ENCODE data around the gene CLDN15.
"Not testable (repeated sequence)": the region's sequence is repeated elsewhere in the genome, so short reads cannot be mapped to it uniquely, and the experiment has no call there.

CLDN15 gene, protein sequence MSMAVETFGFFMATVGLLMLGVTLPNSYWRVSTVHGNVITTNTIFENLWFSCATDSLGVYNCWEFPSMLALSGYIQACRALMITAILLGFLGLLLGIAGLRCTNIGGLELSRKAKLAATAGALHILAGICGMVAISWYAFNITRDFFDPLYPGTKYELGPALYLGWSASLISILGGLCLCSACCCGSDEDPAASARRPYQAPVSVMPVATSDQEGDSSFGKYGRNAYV

DNA sequence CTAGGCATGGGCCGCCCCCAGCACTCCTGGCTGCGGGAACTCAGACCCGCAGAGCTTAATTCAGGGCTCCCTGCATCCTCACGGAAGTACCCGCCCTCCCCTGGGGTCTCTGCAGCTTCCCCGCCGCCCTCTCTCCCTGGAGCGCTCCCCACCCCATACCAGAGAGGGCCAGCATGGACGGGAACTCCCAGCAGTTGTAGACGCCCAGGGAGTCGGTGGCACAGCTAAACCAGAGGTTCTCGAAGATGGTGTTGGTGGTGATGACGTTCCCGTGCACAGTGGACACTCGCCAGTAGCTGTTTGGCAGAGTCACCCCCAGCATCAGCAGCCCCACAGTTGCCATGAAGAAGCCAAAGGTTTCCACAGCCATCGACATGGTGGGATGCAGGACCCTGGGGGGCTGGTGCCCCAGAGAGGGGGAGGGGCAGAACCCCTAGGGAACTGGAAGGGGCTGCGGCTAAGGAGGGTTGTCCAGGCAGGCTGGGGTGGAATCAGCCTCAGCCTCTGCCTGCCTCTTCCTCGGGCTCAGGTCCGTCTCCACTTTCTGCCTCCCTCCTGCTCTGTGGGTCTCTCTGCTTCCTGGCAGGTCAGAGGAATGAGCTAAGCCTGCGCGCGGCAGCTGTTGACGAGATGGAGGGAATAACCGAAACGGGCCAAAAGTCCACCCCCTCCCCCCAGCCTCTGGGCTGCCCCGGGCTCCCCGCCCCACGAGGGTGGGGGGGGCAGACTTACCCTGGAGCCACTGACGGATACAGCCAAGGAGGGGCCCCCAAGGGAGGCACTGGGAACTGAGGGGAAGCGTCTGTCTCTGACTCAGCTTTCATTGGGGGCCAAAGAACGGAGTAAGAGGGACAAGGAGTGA, at the start of gene CLDN15:
Gene CLDN15 (minus strand): TSS at position 597 of the 862 bp plus-strand sequence. CDS start 221 bp downstream, at position 376.
- H3K4me3 ChIP-seq, result peak within 1 kb of the TSS in 1 of 7 experiments; percentile 1

DNA sequence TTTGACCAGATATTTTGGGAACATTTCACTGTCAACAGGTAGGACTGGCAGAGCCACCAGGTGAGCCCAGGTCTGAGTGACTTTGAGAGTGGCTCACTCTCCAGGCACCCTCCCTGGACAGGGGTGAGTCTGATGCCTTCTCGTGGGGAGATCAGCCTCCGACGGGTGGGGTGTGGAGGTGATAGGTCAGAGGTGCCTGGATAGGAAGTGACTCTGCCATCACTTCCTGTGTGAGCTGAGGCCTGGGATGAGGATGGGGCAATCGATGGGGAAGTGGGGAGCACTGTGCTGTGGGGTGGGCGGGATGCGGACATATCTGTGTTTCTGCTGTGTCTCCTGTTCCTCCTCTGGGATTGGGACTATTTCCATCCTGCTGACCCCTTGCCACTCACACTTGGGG, 49.4 kb upstream of the CLDN15 start:
- Histone ChIP-seq H3K4me3 (no peak overlapping the region), H3K27ac (no peak overlapping the region)

More for the DNA sequence above, at the start of gene CLDN15:
- peak within 1 kb of the TSS in 20 of 21 experiments; percentile 8 to 81 (median 58) for H3K27ac ChIP-seq

DNA sequence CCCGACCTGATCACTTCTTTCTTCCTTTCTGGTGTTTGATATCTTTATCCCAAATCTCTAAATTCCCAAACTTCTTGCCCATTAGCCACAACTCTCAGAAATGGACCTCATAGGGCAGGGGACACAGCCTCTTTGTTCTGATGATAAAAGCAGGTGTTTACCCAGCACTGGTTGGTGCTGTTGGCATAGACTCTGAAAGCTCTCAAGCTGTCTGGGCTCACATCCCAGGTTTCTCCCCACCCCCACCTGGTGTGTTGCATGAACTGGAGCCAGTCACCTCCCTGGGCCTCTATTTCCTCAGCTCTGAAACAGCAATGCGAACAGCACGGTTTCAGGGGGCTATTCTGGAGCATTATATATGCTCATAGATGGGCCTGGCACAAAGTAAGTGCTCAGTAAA, 48.3 kb upstream of the CLDN15 start:
- not testable (repeated sequence) for H3K4me3 ChIP-seq, H3K27ac ChIP-seq

DNA sequence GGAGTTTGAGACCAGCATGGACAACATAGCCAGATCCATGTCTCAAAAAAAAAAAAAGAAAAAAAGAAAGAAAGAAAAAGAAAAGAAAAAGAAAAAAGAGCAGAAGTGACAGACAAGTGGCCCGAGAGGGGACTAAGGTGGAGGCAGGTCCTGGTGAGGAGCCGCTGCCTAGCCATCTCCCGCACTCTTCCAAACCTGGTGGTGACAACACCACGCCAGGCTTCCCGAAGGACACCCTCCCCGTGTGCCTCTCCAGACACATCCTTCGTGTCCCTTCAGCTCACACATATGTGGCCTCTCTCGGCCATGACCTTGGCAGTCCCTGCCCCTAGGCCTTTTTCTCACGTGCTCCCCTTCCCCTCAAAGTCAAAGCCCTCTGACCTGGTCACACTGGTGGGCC, 47.6 kb upstream of the CLDN15 start:
- H3K4me3 ChIP-seq, result no peak overlapping the region
- H3K27ac ChIP-seq, result no peak overlapping the region

DNA sequence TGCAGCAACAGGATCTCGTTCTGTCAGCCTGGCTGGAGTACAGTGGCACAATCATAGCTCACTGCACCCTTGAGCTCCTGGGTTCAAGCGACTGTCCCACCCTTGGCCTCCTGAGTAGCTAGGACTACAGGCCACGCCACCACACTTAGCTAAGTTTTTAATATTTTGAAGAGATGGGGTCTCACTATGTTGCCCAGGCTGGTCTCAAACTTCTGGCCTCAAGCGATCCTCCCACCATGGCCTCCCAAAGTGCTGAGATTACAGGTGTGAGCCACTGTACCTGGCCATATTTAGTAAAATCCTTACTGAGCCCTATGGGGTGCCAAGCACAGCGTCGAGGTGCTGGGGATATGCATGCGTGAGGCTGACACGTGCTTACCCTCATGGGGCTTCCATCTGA, 43.3 kb upstream of the CLDN15 start:
- not testable (repeated sequence) for H3K4me3 ChIP-seq, H3K27ac ChIP-seq

DNA sequence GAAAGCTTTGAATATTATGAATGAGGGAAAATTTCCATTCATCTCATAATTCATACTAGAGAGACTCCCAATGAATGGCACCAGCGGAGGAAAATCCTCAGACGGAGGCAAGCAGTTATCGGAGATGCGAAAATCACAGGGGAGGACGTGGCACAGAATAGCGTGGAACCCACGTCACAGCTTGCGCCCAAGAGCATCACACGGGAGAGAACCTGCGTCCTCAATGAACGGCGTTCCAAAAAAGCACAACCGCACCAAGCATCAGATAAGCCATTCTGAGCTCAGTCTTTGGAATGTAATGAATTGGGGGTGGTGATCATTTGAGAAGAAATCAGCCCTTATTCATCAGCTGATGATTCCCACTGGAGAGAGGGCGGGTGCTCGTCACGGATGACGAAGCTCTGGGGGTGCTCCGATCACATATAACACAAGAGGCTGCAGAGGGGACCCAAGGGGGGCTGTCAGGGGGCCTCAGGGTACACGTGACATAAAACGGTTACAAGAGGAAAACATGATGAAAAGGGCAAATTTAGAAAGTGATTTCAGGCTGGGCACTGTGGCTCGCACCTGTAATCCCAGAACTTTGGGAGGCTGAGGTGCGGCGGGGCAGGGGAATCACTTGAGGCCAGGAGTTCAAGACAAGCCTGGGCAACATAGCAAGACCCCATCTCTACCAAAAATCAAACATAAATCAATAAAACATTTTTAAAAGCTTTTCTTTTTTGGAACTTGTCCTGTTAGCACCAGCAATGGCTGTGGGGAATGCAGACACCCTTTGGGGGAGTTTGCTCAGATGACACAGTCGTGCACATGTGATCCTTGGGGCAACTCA, 41.1 kb upstream of the CLDN15 start:
- Histone ChIP-seq H3K4me3 (no peak overlapping the region), H3K27ac (no peak overlapping the region)

DNA sequence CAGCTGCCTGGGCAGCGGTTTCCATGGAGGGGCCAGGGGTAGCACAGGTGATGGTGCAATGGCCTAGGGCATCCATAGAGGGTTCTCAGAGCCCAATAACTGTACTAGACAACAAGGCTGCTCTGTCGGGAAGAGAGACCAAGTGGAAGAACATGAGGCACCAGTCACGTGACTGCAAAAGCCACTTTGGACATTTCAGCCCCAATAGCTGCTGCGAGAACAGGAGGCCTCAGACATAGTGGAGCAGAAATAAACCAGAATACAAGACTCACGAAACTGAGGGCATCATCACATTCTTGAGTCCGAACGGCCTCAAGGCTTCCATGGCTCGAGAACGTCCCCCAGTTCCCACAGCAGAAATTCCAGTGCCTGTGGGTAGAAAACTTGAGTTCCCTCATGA, 39.6 kb upstream of the CLDN15 start:
- Histone ChIP-seq H3K27ac (no peak overlapping the region), H3K4me3 (no peak overlapping the region)

DNA sequence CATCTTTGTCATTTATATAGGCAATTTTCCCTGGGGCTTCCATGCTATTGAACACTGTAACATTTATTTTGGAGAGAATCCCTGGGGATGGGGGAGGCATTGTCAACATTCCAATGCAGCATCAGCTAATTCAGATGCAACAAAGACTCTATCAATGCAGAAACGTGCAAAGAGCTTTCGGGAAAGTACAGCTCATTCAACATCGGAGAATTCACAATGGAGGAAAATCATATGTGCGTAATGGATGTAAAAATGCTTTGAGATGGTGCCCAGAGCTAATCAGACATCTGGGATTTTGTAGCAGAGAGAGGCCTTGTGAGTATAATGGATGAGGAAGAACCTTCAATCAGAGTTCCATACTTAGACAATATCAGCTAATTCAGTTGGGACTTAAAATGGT, 35.6 kb upstream of the CLDN15 start:
- H3K27ac ChIP-seq, result no peak overlapping the region
- no peak overlapping the region for H3K4me3 ChIP-seq

DNA sequence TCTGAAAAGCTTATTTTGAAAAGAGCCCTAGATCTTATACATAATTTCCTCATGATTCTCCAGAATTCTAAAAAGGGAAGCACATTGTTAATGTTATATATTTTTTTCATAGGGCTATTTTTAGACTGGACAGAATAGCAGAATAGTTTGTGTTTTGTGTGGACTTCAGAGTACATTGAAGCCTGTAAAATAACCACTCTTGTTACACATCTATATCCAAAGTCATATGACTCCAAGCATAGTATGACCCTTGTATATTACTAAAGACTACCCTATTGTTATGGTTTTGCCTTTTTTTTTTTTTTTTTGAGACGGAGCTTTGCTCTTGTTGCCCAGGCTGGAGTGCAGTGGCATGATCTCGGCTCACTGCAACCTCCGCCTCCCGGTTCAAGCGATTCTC, 33.4 kb upstream of the CLDN15 start:
- H3K27ac ChIP-seq, result no peak overlapping the region

DNA sequence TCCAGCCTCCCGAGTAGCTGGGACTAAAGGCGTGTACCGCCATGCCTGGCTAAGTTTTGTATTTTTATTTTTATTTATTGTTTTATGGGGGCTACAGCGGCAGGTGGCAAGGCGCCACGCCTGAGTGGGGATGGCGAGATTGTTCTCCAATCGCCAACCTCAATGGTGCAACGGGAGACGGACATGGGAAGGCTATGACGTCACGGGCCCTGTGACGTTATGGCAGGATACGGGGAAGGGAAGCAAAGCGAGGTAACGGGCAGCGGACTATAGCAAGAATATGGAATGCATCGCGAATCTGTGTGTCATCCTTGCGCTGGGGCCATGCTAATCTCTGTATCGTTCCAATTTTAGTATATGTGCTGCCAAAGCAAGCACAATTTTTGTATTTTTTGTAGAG, 32.1 kb upstream of the CLDN15 start:
- no peak overlapping the region for H3K27ac ChIP-seq
- no peak overlapping the region for H3K4me3 ChIP-seq

More for the DNA sequence above, 33.4 kb upstream of the CLDN15 start:
- no peak overlapping the region for H3K4me3 ChIP-seq

DNA sequence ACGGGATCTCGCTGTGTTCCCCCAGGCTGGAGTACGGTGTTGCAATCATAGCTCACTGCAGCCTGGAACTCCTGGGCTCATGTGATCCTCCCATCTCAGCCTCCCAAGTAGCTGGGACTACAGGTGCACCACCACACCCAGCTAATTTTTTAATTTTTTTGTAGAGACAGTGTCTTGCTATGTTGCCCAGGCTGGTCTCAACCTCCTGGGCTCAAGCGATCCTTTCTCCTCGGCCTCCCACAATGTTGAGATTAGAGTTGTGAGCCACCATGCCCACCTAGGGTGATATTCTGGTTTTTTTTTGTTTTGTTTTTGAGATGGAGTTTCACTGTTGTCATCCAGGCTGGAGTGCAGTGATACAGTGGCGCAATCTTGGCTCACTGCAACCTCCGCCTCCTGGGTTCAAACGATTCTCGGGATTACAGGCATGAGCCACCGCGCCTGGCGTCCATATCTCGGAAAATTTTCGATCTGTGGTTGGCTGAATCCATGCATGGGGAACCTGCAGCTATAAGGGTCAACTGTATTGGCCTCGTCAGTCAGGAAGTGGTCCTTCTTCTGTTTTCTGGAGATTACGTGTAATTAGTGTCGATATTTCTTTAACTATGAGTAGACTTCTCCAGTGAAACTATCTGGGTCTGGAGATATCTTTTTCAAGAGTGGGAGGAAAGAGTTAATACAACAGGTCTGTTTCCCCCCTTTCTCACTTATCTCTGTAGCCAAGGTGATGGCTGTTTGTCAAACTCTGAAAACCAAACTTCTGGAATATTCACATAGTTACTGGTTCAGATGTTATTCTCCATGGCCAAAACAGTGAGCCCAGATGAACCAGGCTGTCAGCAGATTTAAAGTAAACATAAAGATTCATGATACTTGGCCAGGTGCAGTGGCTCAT, 28.3 kb upstream of the CLDN15 start:
- H3K4me3 ChIP-seq, result no peak overlapping the region
- no peak overlapping the region for H3K27ac ChIP-seq

DNA sequence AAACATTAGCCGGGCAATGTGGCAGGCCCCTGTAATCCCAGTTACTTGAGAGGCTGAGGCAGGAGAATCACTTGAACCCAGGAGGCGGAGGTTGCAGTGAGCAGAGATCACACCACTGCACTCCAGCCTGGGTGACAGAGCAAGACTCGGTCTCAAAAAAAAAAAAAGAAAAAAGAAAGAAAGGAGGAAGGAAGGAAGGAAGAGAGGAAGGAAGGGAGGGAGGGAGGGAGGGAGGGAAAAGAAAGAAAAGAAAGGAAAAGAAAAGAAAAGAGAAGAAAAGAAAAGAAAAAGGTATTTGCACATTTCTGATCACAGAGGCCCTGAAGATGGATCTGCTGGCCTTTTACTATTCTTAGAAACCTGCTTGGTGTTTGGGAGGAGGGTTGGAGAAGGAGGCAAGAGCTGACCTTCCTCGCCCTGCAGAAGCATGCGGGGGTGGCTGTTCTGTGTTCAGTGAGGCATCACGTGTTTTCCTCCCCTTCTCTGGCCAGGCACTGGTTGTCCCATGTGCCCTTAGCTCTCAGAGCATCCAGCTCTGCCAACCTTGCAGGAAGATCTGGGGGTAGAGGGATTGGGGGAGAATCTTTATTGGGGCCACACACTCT, 26.6 kb upstream of the CLDN15 start:
- not testable (repeated sequence) for H3K4me3 ChIP-seq, H3K27ac ChIP-seq

DNA sequence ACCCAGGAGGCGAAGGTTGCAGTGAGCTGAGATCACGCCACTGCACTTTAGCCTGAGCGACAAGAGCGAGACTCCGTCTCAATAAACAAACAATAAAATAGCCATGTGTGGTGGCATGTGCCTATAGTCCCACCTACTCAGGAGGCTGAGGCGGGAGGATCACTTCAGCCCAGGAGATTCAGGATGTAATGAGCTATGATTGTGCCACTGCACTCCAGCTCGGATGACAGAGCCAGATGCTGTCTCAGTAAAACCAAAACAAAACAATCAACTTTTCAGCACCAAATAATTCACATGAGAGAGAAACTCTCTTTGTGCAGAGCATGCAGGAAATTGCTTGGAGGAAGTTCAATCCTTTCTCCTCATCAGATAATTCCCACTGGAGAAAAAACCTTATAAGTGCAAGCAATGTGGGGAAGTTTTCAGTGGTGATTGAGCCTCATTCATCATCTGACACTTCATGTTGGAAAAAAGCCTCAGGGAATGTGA, 20.7 kb upstream of the CLDN15 start:
- Histone ChIP-seq H3K27ac (no peak overlapping the region), H3K4me3 (no peak overlapping the region)

DNA sequence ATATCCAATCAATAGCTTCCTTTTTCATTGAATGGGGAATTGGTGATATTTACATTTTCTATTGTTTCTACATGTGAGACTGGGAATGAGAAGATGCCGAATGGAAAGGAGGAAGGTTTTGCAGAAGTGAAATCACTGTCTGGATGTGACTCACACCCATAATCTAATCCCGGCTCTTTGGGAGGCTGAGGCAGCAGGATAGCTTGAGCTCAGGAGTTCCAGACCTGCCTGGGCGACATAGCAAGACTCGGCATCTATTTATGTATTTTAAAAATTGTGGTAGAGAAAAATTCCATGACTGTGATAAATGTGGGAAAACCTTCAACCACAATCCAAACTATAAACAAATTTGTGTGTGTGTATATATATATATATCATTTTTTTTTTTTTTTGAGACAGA, 18.2 kb upstream of the CLDN15 start:
- H3K27ac ChIP-seq, result no peak overlapping the region
- no peak overlapping the region for H3K4me3 ChIP-seq

DNA sequence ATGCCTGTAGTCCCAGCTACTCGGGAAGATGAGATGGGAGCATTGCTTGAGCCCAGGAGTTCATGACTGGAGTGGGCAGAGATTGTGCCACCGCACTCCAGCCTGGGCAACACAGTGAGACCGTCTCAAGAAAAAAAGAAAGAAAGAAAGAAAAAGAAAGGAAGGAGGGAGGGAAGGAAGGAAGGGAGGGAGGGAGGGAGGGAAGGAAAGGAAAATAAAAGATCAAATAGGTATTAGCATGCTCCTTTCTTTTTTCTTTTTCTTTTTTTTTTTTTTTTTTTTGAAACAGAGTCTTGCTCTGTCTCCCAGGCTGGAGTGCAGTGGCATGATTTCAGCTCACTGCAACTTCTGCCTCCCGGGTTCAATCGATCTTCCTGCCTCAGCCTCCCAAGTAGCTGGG, 15.6 kb upstream of the CLDN15 start:
- H3K4me3 ChIP-seq, H3K27ac ChIP-seq: not testable (repeated sequence)

DNA sequence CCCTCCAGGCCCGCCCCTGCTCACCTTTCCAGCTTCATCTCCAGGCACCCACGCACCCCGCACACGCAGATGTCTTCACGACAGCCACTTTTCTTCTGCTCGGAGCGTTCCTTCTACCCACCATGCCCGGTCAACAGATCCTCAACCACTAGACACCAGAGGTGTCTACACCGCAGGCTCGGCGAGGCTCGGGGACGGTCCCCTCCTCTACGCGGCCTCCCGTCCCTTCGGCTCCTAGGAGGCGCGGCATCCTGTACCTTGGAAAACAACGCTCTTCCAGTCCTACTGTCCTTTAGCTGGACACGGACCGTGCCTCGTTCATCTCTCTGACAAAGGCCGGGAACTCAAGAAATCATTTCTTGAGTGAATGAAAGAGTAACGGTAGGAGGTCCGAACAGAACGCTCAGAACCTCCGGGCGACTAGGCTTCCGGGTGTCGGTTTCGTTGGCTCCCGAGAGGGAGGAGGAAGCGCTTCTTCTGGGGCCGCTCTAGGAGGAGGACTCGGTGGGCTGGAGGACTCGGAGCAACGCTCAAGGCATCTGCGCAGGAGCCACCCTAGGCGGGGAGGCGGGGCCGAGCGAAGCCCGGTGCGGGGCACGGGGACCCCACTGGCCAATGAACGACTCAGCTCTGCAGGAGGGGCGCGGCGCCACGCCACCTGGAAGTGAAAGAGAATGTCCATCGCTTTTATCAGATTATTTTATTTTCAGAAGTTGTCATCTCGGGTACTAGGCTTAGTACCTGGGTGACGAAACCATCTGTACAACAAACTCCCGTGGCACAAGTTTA, 14.5 kb upstream of the CLDN15 start:
- Histone ChIP-seq H3K27ac (peak overlapping the region in 20 of 21 experiments; percentile 23 to 90 (median 80)), H3K4me3 (peak overlapping the region; percentile 60 to 98 (median 86))

DNA sequence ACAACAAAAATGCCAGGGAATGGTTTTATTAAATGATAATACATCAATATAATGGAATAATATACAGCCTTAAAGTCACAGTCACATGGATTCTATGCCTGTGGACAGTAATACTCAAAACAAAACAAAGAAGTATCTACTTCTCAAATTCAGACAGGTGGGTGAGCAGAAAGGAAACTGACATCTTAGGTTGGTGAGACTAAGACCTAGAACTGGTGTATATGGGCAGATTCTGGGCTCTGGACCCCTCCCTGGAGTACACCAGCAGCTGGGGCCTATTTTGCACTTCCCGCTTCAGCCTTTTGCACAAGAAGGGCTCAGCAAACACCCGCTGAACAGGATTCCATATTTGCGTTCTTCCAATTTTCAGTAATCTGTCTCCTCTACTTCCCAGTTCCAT, 12.7 kb upstream of the CLDN15 start:
- H3K4me3 ChIP-seq, result no peak overlapping the region

DNA sequence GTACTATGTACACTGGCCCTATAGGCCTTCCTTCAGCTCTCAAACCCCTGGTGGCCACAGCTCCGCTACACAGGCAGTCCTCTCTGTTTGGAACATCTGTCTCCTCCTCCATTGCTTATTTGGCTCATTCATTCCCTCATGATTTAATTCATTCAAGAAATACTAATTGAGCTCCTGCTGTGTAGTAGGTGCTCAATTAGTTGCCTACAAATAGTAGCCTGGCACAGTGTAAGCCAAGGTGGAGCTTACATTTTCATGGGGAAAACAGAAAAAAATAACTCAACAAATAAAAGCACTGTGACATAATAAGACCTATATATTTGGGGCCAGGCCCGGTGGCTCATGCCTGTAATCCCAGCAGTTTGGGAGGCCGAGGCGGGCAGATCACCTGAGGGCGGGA, 10.7 kb upstream of the CLDN15 start:
- no peak overlapping the region for H3K27ac ChIP-seq
- no peak overlapping the region for H3K4me3 ChIP-seq

More for the DNA sequence above, 12.7 kb upstream of the CLDN15 start:
- H3K27ac ChIP-seq, result no peak overlapping the region

All from skin epidermis (tissue), 12 donors.